ENCODE measurements around the gene RNU4-1.
"Not testable (repeated sequence)": the region's sequence is repeated elsewhere in the genome, so short reads cannot be mapped to it uniquely, and the experiment has no call there.

The RNU4-1 gene

DNA sequence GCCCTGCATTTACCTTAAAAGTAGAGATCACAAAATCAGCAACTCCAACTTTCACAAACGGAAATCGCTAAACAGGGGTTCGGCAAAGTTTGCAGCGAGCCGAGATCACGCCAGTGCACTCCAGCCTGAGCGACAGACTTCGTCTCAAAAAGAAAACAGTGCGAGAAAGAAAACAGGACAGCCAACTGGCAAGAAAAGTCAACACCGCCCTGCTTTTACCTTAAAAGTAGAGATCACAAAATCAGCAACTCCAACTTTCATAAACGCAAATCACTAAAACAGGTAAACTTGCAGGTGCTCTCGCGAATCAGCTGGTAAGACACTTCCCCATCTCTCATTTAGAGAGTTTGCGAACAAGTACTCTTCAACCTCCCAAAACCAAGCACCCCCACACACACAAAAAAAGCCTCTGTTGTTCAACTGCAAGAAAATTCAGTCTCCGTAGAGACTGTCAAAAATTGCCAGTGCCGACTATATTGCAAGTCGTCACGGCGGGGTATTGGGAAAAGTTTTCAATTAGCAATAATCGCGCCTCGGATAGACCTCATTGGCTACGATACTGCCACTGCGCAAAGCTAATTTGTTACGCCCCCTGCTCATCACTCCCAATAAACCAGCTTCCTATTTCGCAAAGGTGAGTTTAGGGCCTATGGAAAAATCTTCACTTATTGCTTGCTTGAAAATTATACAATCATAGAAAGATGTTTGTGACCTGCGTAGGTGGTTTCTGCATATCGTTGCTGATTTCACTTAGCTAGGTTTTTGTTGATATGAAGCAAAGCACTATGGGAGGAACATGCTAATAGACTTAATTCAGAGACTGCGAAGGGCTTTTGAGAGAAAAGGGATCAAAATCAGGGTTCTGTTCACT, at the start of gene RNU4-1:
Gene RNU4-1, minus strand, starts transcription at position 577 of the 871 bp plus-strand sequence.
- DNase-seq, result peak; percentile 89

DNA sequence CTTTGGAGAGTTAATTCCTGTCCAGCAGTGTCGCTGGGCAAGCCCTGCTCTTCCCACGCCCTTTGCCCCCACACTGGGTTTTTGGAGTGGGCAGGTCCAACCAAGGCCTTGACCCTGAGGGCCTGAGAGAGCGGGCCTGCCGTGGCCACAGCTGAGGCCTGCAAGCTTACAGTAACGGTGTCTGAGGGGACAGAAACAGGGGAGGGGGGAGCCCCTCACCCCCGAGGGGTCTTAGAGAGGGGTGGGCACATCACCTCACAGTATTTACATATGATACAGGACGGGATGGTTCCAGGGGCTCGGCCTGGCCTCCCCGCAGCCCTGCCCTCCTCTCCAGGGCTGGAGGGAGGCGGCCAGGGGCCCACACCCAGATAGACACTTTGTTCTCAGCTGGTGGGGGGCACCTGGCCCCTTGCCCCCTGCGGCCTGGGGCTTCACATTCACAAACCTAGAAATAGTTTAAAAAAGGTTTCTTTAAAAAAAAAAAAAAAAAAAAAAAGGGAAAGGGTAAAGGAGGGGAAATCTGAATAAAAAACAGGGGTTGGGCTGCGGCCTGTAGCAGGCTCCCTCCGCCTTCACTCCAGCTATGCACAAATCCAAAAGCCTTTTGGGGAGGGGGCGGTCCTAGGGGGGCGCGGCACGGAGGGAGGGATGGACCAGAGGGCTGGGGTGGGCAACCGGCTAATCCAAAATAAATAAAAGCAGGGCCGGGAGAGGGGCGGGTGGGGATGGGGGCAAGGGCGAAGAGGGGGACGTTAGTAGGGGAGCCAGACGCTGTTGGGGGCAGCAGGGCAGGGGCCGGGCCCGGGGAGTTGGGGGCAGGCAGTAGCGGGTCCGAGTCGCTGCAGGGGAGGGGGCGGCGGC, 49.4 kb upstream of the RNU4-1 start:
- no peak for DNase-seq

DNA sequence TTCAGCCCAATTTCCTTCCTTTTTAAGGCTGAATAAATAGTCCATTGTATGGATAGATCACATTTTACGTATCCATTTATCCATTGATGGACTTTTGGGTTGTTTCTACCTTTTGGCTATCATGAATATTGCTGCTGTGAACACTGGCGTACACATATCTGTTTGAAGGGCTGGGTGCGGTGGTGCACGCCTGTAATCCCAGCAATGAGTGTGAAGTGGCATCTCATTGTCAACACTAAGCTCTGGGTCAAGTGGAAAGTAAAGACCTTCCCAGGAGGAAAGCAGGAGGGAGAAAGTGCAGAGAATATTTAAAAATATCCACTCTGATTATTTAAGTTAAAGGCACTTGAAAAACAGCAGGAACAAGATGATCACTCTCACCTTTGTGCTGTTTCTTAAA, 46.2 kb upstream of the RNU4-1 start:
- no peak for DNase-seq

DNA sequence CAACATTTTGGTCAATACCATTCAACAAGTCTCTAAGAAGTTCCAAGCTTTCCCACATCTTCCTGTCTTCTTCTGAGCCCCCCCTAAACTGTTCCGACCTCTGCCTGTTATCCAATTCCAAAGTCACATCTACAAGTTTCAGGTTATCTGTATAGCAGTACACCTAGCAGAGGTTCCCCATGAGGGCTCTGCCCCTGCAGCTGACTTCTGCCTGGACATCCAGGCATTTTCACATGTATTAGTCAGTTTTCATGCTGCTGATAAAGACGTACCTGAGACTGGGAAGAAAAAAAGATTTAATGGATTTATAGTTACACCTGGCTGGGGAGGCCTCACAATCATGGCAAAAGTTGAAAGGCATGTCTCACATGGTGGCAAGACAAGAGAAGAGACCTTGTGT, 44.7 kb upstream of the RNU4-1 start:
- no peak for DNase-seq

DNA sequence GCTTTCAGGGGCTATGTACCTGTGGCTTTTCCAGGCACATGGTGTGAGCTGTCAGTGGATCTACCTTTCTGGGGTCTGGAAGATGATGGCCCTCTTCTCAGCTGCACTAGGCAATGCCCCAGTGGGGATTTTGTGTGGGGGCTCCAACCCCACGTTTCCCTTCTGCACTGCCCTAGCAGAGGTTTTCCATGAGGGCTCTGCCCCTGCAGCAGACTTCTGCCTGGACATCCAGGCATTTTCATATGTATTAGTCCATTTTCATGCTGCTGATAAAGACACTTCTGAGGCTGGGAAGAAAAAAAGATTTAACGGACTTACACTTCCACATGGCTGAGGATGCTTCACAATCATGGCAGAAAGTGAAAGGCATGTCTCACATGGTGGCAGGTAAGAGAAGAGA, 43.4 kb upstream of the RNU4-1 start:
- not testable (repeated sequence) for DNase-seq

DNA sequence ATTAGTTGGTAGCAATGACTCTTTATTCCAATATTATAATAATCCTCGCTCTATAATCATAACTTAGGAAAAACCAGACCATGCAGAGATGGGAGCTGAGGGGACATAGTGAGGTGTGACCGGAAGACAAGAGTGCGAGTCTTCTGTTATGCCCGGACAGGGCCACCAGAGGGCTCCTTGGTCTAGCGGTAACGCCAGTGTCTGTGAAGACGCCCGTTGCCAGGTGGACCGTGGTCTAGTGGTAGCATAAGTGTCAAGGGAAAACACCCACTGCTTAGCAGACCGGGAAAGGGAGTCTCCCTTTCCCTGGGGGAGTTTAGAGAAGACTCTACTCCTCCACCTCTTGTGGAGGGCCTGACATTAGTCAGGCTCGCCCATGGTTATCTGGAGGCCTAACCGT, 42.4 kb upstream of the RNU4-1 start:
- DNase-seq, result not testable (repeated sequence)

DNA sequence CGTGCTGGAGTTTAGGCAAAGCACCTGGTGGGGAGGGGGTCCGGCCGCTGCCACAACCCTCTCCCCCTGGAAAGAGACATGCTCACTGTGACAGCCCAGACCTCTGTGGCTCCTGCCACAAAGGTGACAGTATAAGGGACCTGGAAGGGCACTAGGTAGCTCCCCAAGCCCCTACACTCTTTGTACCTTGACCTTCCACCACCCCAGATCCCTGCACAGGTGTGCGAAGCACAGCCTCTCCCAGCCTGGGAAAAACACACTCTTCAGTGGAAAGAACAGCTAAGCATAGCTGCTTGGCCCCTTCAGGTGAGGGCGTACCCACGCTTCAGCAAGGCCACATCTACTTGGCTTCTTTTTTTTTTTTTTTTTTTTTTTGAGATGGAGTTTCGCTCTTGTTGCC, 39.5 kb upstream of the RNU4-1 start:
- no peak for DNase-seq

DNA sequence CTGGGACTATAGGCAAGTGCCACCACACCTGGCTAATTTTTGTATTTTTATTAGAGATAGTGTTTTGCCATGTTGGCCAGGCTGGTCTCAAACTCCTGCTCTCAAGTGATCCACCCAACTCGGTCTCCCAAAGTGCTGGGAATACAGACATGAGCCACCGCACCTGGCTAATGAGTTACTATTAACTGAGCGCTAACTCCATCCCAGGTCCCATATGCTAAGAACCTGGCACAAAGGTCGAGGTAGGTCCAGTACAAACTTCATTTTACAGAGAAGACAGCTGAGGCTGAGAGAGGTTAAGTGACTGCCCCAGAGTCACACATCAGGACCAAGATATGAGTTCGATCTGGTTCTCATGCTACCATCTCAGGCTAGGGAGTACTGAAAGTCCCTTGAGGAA, 39.0 kb upstream of the RNU4-1 start:
- DNase-seq, result no peak

DNA sequence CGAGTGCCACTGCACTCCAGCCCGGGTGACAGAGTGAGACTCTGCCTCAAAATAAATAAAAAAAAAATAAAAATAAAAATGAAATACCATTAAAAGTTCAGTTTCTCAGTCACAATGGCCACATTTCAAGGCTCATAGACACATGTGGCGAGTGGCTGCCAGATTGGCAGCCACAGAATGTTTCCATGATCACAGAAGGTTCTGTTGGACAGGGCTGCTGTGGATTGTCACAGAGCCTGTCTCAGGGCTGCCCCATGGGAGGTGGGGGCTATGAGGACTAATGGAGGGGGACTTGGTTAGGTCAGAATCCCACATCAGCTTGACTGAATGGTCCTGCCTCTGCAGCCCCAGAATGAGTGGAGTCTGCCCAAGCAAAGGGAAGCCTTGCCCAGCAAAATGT, 38.4 kb upstream of the RNU4-1 start:
- DNase-seq, result no peak

DNA sequence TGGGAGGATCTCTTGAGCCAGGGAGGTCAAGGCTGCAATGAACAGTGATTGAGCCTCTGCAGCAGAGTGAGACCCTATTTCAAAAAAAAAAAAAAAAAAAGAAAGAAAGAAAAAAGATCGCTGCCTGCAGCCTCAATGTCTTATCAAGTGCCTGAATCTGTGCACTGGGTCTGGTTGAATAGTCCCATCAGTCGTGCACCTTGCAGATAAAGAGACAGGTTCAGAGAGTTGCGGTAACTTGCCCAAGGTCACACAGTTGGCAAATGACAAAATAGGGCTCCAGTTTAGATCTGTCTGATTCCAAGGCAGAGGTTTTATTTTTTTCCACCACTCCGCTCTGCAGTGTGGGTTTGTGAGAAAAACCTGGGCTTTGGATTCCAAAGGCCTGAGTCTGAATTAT, 35.2 kb upstream of the RNU4-1 start:
- no peak for DNase-seq

DNA sequence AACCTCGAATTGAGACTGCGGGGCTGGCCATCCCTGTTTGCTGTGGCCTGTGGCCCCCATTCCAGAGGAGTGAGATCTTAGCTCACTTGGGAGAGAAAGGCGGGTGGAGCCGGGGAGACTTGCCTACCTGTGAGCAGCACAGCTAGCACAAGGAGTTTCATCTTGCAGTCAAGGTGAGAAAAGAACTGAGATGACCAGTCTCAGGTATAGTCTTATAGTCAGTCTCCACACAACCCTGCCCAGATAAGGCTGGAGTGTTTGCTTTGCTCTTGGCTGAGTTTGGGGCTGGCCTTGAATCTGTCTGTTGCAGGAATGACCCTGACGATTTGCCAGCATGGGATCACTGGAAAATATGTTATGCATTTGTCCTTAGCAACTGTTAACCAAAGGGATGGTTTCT, 34.6 kb upstream of the RNU4-1 start, which contains the start of gene PLA2G1B:
Gene PLA2G1B, minus strand, starts transcription at position 187 of the 400 bp plus-strand sequence. Its CDS starts 26 bp downstream, at position 161.
- no peak for DNase-seq

DNA sequence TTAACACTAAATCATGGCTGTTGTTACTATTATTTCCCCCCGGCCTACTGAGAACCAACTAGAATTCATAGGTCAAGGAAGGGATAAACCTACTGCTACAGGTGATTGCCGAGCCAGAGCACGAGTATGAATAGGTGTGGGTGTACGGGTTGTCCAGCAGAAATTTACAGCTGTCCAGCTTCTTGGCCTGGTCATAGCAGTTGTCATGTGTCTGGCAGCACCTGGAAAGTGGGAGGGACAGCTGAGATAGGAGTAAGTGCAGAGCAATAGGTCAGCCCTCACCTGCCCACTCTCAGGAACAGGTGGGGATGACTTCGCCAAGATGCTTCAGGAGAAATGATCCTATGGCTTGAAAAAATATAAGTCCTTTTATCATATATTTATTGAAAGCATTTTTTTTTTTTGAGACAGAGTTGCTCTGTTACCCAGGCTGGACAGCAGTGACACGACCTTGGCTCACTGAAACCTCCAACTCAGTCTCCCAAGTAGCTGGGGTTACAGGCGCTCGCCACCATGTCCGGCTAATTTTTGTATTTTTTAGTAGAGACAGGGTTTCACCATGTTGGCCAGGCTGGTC, 31.9 kb upstream of the RNU4-1 start:
- no peak for DNase-seq

DNA sequence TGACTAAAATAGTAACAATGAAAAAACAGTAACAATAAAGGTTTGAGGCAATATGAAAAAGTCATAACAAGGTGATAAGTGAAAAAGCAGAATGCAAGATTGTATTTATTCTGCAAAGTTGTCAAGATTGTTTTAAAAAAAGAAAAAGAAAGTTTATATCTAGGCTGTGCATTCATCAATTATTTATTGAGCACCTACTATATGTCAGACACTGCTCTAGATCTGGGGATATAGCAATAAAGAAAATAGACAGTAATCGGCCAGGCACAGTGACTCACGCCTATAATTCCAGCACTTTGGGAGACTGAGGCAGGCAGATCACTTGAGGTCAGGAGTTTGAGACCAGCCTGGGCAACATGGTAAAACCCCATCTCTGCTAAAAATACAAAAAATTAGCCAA, 30.7 kb upstream of the RNU4-1 start:
- DNase-seq, result no peak

DNA sequence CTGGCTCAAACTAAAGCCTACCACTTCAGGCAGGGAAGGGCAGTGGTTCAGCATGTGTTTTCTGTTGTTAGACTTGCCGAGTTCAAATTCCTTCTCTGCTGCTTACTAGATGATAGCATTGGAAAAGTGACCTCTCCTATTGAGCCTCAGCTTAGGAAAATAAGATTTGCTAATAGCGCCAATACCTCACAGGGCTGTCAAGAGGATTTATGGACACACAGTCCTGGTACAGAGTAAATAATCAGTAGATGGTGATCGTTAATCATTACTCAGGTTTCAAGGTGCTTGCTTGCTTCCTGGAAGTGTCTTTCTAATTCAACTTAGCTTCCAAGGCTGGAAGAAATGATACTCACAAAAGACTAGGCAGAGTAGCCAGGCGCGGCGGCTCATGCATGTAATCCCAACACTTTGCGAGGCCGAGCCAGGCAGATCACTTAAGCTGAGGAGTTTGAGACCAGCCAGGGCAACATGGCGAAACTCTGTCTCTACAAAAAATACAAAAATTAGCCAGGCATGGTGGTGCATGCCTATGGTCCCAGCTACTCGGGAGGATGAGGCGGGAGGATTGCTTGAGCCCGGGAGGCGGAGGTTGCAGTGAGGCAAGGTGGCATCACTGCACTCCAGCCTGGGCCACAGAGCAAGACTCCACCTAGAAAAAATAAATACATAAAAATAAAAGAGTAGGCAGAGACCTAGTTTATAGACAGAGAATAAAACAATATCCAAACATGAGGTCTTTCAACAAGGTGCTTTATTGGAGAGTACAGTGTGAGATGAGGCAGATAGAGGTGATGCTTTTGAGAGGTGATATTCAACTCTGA, 28.6 kb upstream of the RNU4-1 start:
- DNase-seq, result no peak

DNA sequence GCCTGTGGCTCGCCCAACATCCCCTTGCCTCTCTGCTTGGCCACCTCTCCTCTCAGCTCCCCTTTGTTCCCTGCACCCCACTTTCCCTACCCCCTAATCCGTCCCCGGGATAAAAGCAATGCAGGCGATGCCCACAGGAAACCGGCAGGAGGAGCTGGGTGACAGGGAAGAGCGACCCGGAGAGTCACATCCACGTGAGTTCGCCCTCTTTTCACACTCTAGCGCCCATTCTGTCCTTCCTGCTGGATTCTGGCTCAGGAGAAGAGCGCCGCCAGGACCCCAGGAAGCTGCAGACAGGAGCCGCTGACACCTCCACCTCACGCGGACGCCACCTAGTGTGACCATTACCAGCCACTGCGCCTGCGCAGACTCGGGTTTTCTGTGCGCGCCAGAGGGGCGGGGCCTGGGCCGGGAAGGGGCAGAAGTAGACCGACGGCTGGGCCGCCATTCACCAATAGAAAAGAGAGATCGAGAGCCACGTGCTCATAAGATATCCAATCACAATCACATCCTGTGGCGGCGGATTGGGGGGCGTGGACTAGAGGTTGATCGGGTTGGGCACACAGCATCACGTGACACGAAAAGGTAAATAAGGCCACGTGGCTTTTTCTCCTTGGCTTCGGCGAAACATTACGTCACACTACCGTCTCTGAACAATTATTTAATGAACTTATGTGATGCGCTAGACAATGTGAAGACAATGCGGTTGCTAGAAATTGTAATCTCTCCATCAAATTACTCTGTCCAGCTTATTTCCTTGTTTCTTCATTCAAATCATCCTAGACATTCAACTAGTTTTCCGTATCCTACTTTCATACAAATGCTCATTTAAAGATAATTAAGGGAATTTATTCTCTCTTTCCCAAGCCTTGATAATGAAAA, 24.4 kb upstream of the RNU4-1 start:
- peak; percentile 94 for DNase-seq

DNA sequence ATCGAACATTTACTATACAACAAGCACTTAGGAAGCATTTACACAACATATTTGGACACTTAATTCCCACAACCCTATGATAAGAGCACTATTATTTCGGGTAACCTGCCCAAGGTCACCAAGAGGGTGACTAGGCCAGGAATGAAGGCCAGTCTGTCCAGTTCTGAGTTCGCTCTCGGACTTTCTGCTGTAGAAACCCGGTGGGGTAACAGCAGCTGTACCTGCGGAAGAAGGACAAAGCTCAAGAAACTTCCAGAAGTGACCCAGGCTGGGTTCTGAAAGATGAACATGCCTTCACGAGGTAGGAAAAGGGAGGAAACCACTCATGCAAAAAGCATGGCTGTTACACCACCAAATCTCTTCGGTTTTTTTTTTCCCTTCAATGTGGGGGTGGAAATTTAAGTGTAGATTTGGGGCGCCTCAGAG, 23.8 kb upstream of the RNU4-1 start:
- no peak for DNase-seq

DNA sequence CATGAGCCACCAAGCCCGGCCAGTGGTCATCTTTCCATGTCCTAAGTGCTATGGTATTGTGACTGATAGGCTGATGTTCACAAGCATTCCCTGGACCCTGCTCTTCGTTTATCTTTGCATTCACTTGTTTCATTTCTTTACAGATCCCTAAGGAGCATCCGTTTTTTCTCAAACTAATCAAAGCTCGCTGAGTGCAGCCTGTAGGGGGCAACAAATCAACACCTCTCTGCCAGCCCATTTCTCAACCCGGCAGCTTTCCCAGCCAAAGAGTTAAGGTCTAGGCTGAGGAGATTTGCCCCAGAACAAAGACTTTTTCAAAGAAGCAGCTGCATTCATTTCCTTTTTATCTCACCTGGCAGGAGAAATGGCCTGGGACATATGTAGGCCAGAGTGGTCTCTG, 21.2 kb upstream of the RNU4-1 start:
- DNase-seq, result no peak

DNA sequence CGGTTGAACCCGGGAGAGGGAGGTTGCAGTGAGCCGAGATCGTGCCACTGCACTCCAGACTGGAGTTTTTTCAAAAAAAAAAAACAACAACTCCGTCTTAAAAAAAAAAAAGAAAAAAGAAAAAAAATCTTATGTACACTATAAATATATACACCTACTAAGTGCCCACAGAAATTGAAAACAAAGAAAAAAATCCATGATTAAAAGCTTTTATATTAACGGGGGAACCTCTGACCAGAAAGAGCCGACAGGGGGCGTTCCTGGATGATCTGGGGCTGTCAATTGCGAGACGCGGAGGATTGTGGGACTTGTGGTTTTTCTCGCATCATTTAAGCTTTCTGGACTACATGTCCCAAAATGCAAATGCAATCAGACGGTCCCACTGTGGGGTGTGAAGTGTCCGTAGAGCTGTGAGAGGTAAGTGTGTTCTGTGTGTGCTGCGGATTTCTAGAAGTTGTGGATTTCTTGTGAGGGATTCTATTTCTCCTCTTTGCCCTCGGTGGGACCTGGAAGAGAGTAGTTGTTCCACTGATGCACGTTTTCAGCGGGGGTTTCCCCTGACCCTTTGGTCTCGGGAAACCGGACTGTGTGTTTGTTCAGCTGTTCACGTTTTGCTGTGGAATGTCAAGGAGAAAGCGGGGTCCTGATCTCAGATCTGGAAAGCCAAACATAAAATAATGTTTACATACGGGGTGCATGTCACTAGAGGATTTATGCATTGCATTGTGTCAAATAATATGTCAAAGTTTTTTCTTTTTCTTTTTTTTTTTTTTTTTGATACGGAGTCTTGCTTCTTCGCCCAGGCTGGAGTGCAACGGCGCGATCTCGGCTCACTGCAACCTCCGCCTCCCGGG, 9.2 kb upstream of the RNU4-1 start, which contains the start of gene SIRT4:
Gene SIRT4, plus strand, starts transcription at position 360 of the 854 bp plus-strand sequence. CDS start 1,241 bp downstream, outside the sequence.
- peak; percentile 83 for DNase-seq

DNA sequence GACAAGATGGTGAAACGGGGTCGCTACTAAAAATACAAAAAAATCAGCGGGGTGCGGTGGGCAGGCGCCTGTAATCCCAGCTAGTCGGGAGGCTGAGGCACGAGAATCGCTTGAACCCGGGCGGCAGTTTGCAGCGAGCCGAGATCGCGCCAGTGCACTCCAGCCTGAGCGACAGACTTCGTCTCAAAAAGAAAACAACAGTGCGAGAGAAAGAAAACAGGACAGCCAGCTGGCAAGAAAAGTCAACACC, 701 bp downstream of the RNU4-1 start:
- no peak for DNase-seq

DNA sequence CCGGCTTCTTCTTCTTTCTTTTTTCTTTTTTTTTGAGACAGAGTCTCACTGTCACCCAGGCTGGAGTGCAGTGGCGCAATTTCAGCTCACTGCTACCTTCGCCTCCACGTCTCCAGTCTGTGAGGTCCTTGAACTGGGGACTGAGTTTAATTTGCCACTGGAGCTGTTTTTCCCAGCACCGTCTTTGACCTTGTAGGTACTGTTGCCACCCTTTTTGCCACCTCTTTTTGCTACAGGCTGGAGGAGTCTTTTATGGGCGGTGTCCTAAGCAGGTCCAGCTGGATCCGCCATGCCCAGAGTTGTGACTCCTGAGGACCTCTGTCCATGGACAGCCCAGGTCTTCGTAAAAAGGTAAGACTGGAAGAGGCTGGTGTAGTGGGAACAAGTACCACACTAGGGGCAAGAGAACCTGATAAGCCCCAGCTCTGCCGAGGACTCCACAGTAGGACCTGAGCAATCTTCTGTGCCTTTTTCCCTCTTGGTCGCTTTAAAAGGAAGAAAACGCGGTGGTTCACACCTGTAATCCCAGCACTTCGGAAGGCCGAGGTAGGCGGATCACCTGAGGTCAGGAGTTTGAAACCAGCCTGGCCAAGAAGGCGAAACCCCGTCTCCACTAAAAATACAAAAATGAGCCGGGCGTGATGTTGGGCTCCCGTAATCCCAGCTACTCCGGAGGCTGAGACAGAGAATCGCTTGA, 2.3 kb downstream of the RNU4-1 start:
- DNase-seq, result no peak
